ENCODE results near the gene FFAR3. TPM values are rescaled to one million over a fixed set of nuclear protein-coding genes. Genes with fewer than 3 reads are reported as not detected.

The FFAR3 gene
- total RNA-seq, 4 donors from 2014 or later: 0.87 TPM; not detected in 3

GRCh38 chr19:35389192-35389861, 31.1 kb downstream of the FFAR3 start:
- Histone ChIP-seq H3K27me3 (no peaks in the 10 kb centered on the region), H3K4me1 (no peaks in the 10 kb centered on the region), H3K27ac (no peak overlapping the region), H3K9me3 (peaks cover 0 to 13% (median 0%) of the 10 kb centered on the region in 4 donors), H3K36me3 (no peaks in the 10 kb centered on the region), H3K4me3 (no peak overlapping the region)
- DNase-seq (ENCODE audit: low spot score in 2 of 2): no peak
- no peak for TF ChIP-seq POLR2A (IDR thresholded peaks at IDR 0.05)
- TF ChIP-seq CTCF (IDR thresholded peaks at IDR 0.05): no peak
- TF ChIP-seq EP300 (IDR thresholded peaks at IDR 0.05): no peak
- 54 to 59% methylated on average over 6 of the region's 6 CpGs for WGBS, 2 donors

- DNase-seq (ENCODE audit: low spot score in 2 of 2): no peak
- Histone ChIP-seq H3K36me3 (no peaks in the 10 kb centered on the region), H3K4me1 (no peaks in the 10 kb centered on the region), H3K27ac (no peak overlapping the region), H3K27me3 (no peaks in the 10 kb centered on the region), H3K9me3 (no peaks in the 10 kb centered on the region), H3K4me3 (no peak overlapping the region)
- 69 to 79% methylated on average over 5 of the region's 5 CpGs for WGBS, 2 donors
- TF ChIP-seq EP300 (IDR thresholded peaks at IDR 0.05): no peak
- no peak for TF ChIP-seq POLR2A (IDR thresholded peaks at IDR 0.05)
- TF ChIP-seq CTCF (IDR thresholded peaks at IDR 0.05): no peak
Observed at GRCh38 chr19:35392742-35393715, 34.8 kb downstream of the FFAR3 start.

- Histone ChIP-seq H3K36me3 (no peaks in the 10 kb centered on the region), H3K27ac (no peak overlapping the region), H3K4me1 (no peaks in the 10 kb centered on the region), H3K4me3 (no peak overlapping the region), H3K27me3 (no peaks in the 10 kb centered on the region), H3K9me3 (no peaks in the 10 kb centered on the region)
- DNase-seq (ENCODE audit: low spot score in 2 of 2): no peak
- WGBS, 2 donors: 39 to 47% methylated on average over 19 of the region's 19 CpGs
- TF ChIP-seq EP300 (IDR thresholded peaks at IDR 0.05) (no peak), CTCF (IDR thresholded peaks at IDR 0.05) (no peak), POLR2A (IDR thresholded peaks at IDR 0.05) (no peak)
Observed at GRCh38 chr19:35395382-35396199, 37.3 kb downstream of the FFAR3 start.

- Histone ChIP-seq H3K27ac (no peak overlapping the region), H3K4me1 (no peaks in the 10 kb centered on the region), H3K27me3 (no peaks in the 10 kb centered on the region), H3K36me3 (no peaks in the 10 kb centered on the region), H3K9me3 (no peaks in the 10 kb centered on the region), H3K4me3 (no peak overlapping the region)
- TF ChIP-seq CTCF (IDR thresholded peaks at IDR 0.05) (no peak), POLR2A (IDR thresholded peaks at IDR 0.05) (no peak), EP300 (IDR thresholded peaks at IDR 0.05) (no peak)
- no peak for DNase-seq (ENCODE audit: low spot score in 2 of 2)
- WGBS, 2 donors: 84 to 87% methylated on average over 14 of the region's 14 CpGs
Observed at GRCh38 chr19:35396240-35396885, 38.1 kb downstream of the FFAR3 start.
